GM12878 (cell line): ENCODE data around the gene EEFSEC. TPM values are rescaled to one million over a fixed set of nuclear protein-coding genes. Genes with fewer than 3 reads are reported as not detected.

Experiments used
- ATAC-seq: fragments of 200-7000 bp; cut with Tn5 transposase; 3 replicates; pipeline ENCODE4 v1.9.1; 2020; ENCODE audit warnings: mild to moderate bottlenecking, moderate library complexity
- BruUV-seq: library from RNA; stranded (reverse); fragments of 400-500 nt; replicated peaks from 2 replicates; lab custom pipeline; 2021; lab: Mats Ljungman, UMichigan
- CTCF ChIA-PET: fragments of 300-600 bp; sonication (Branson Sonifier 250); formaldehyde crosslinking; extraction: SDS; loops from one replicate; lab custom pipeline; 2021; ENCODE audit warnings: inconsistent platforms; lab: Yijun Ruan, JAX
- POLR2A ChIA-PET: fragments of 350-600 bp; formaldehyde crosslinking; extraction: SDS; loops from one replicate; lab custom pipeline; 2021; ENCODE audit warnings: inconsistent platforms; lab: Charles Lee
- RAD21 ChIA-PET: fragments of 300-600 bp; sonication (Branson Sonifier 250); formaldehyde crosslinking; loops from one replicate; lab custom pipeline; 2023; ENCODE audit warnings: antibody characterized with exemption; ENCODE audit not compliant: unreplicated experiment; lab: Charles Lee
- SMC1A ChIA-PET: fragments of 300-600 bp; sonication (Branson Sonifier 250); formaldehyde crosslinking; loops from one replicate; lab custom pipeline; 2023; ENCODE audit not compliant: unreplicated experiment, uncharacterized antibody; lab: Charles Lee
- DNase-seq: peaks from one replicate; pipeline ENCODE4 v3.0.0-alpha.2; 2011; ENCODE audit warnings: low read depth, low spot score
- FAIRE-seq: peaks from 3 replicates; lab custom pipeline; 2011; peaks lifted over from hg19 to GRCh38; lab: Jason Lieb, UNC
- H2AFZ ChIP-seq: 2 replicates; pipeline ENCODE4 v1.6.0; 2011; ENCODE audit warnings: low read depth, low read length, control low read depth; ENCODE audit not compliant: control insufficient read depth
- H3K27ac ChIP-seq: 2 replicates; pipeline ENCODE4 v1.5.1; 2011; ENCODE audit warnings: control low read depth; ENCODE audit not compliant: control insufficient read depth, insufficient read depth
- H3K27me3 ChIP-seq, 2 experiments: replicated peaks in 1 of 2; 2 replicates each; pipeline versions ENCODE4 v1.6.0 to v1.6.1; 2011; ENCODE audit warnings: low read length in 1 of 2; ENCODE audit not compliant: control insufficient read depth in 2 of 2, insufficient read depth in 2 of 2
- H3K36me3 ChIP-seq, 2 experiments: 2 replicates each; pipeline ENCODE4 v1.5.1; 2011; ENCODE audit warnings: low read length in 1 of 2; ENCODE audit not compliant: control insufficient read depth in 2 of 2, insufficient read depth in 2 of 2
- H3K4me1 ChIP-seq: 2 replicates; pipeline ENCODE4 v1.6.1; 2011; ENCODE audit warnings: mild to moderate bottlenecking, low read length, moderate library complexity, mixed read lengths; ENCODE audit not compliant: control insufficient read depth, insufficient read depth
- H3K4me2 ChIP-seq: 2 replicates; pipeline ENCODE4 v1.6.0; 2011; ENCODE audit warnings: control low read depth; ENCODE audit not compliant: control insufficient read depth, insufficient read depth
- H3K4me3 ChIP-seq: fragments of 200-600 bp; sonication (generic); 2 replicates; pipeline ENCODE4 v1.5.1; 2016
- H3K79me2 ChIP-seq: 2 replicates; pipeline ENCODE4 v1.6.0; 2011; ENCODE audit warnings: low read length; ENCODE audit not compliant: control insufficient read depth, insufficient read depth
- H3K9ac ChIP-seq: 2 replicates; pipeline ENCODE4 v1.8.0; 2011; ENCODE audit warnings: low read length, control low read depth, mixed read lengths; ENCODE audit not compliant: control insufficient read depth, insufficient read depth
- H3K9me3 ChIP-seq: replicated peaks from 3 replicates; pipeline ENCODE4 v1.5.1; 2011; ENCODE audit warnings: mild to moderate bottlenecking, low read length; ENCODE audit not compliant: control insufficient read depth, insufficient read depth
- H4K20me1 ChIP-seq: 2 replicates; pipeline ENCODE4 v1.6.0; 2011; ENCODE audit not compliant: control insufficient read depth, insufficient read depth
- BRCA1 ChIP-seq: IDR thresholded peaks from 2 replicates; pipeline ENCODE4 v1.6.1; 2011; ENCODE audit warnings: low read depth, low read length, improper control_type of control experiment
- CBFB ChIP-seq: IDR thresholded peaks from 2 replicates; pipeline ENCODE4 v1.6.1; 2016; ENCODE audit warnings: antibody characterized with exemption, low read depth
- E2F8 ChIP-seq: fragments of 450-650 bp; IDR thresholded peaks from 2 replicates; pipeline ENCODE4 v1.6.1; 2018; ENCODE audit warnings: mild to moderate bottlenecking, low read depth, moderate library complexity; ENCODE audit not compliant: partially characterized antibody
- GABPA ChIP-seq: IDR thresholded peaks from 2 replicates; pipeline ENCODE4 v1.6.1; 2014; ENCODE audit warnings: antibody characterized with exemption, low read depth, mild to moderate bottlenecking, inconsistent platforms
- IRF5 ChIP-seq: fragments of 450-650 bp; IDR thresholded peaks from 2 replicates; pipeline ENCODE4 v1.6.1; 2017; ENCODE audit warnings: borderline replicate concordance
- PAX8 ChIP-seq: fragments of 450-650 bp; IDR thresholded peaks from 2 replicates; pipeline ENCODE4 v1.6.1; 2017; ENCODE audit warnings: mild to moderate bottlenecking, moderate library complexity
- POLR2AphosphoS2 ChIP-seq: IDR thresholded peaks from 2 replicates; pipeline ENCODE4 v1.6.1; 2011; ENCODE audit warnings: low read depth, mild to moderate bottlenecking, low read length, improper control_type of control experiment, moderate library complexity
- SIN3A ChIP-seq: IDR thresholded peaks from 2 replicates; pipeline ENCODE4 v1.6.1; 2012; ENCODE audit warnings: low read depth, low read length, improper control_type of control experiment
- SP1 ChIP-seq: IDR thresholded peaks from one replicate; pipeline ENCODE4 v1.6.1; 2011; ENCODE audit warnings: low read depth, low read length
- SREBF1 ChIP-seq: IDR thresholded peaks from 2 replicates; pipeline ENCODE4 v1.6.1; 2012; ENCODE audit warnings: mild to moderate bottlenecking, low read length
- YBX1 ChIP-seq: fragments of 450-650 bp; IDR thresholded peaks from 2 replicates; pipeline ENCODE4 v1.6.1; 2016; ENCODE audit warnings: antibody characterized with exemption
- YY1 ChIP-seq: IDR thresholded peaks from 2 replicates; pipeline ENCODE4 v1.6.1; 2011; ENCODE audit warnings: low read depth, mild to moderate bottlenecking, low read length
- ZNF217 ChIP-seq: fragments of 450-650 bp; IDR thresholded peaks from 2 replicates; pipeline ENCODE4 v1.6.1; 2017; ENCODE audit warnings: antibody characterized with exemption, mild to moderate bottlenecking
- ZNF592 ChIP-seq: fragments of 450-650 bp; IDR thresholded peaks from 2 replicates; pipeline ENCODE4 v1.6.1; 2017; ENCODE audit warnings: mild to moderate bottlenecking, moderate library complexity
- WGBS: methylation state at CpG from one replicate; pipeline ENCODE4 v1.1.6; 2016; ENCODE audit warnings: low lambda C conversion rate; ENCODE audit not compliant: insufficient replicate concordance, insufficient coverage; ENCODE audit errors: missing lambda C conversion rate; 5-methylcytosine and 5-hydroxymethylcytosine counted together
- in situ Hi-C: fragments of 300-500 bp; cut with MboI; formaldehyde crosslinking; loops from 9 replicates; pipeline ENCODE4 v1.14.3; 2018; ENCODE audit warnings: mixed read lengths
- intact Hi-C: fragments of 100-400 bp; cut with micrococcal nuclease; formaldehyde crosslinking; loops from one replicate; pipeline ENCODE4 v1.14.2; 2022; ENCODE audit not compliant: unreplicated experiment
- polyA plus RNA-seq, 11 experiments: library from polyadenylated mRNA; depleted of rRNA in 4 of 11; unstranded in 6 of 11; stranded (reverse) in 5 of 11; fragments of >200 nt; fragmentation: Nextera tagmentation in 4 of 11; fragmentation: Illumina TruSeq in 1 of 11; extraction: Ambion mirVana in 4 of 11; extraction: Trizol in 1 of 11; gene quantifications; 1 replicate in 1 of 11; 2 replicates in 10 of 11; pipeline versions ENCODE4 v1.2.1 to v1.2.3, GENCODE V29; 2011 to 2016; ENCODE audit warnings: inconsistent platforms in 2 of 11, missing spikeins in 2 of 11, low read depth in 1 of 11
- total RNA-seq, 4 experiments: library from RNA; depleted of rRNA in 3 of 4; stranded (reverse); fragments of >200 nt in 3 of 4; fragmentation: Illumina TruSeq in 1 of 4; extraction: Trizol in 1 of 4; gene quantifications; 2 replicates each; pipeline versions ENCODE4 v1.2.1 to v1.2.3, GENCODE V29; 2013 to 2021

EEFSEC gene
- total and polyA plus RNA-seq, 10 of the 15 experiments (the other 5 are each of a cell fraction or from before 2014, with no cell fraction given), result 0.29 to 29.1 (median 16.1) TPM

DNA sequence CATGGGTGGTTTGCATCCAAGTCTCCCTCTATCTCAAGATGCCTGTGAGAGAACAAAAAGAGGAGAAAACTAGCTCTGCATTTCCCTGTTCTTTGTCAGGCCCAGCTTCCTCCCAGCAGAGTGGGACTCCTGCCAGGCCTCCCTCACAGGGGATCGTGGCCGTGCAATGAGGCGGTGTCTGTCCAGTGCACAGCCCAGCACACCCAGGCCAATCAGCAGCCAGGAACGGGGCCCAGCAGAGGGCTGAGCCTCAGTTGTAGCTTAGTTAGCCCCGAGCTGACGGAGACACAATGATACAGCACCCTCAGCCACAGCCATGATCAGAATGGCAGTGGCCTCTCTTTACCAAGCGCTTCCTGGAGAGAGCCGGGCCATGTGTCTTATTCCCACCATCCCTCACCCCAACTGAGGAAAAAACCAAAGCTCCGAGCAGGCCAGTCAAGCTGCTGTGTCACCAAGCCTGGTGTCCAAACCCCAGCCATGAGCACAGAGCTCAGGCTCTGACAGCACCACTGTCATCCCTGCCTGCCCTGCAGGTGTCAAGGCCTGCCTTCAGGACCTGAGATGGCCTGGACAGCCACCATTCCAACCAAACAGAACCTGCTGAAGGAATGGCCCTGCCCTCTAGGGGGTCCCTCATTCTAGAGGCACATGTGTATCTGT, 242.3 kb downstream of the EEFSEC start:
- no peaks in the 10 kb centered on the region for H3K79me2 ChIP-seq
- BruUV-seq, result no TSS peak
- intact Hi-C loops (no loop called here), in situ Hi-C loops (no loop called here)
- POLR2A ChIA-PET, result interaction anchor here (0.6 kb wide), 1 partner anchor 337 kb away, joined by 3 read pairs; no protein-coding TSS in a partner anchor
- ATAC-seq, result no peak
- SMC1A ChIA-PET, result no interaction called here
- no peak overlapping the region for H3K27ac ChIP-seq
- no peak overlapping the region for H2AFZ ChIP-seq
- H4K20me1 ChIP-seq, result no peaks in the 10 kb centered on the region
- no peaks in the 10 kb centered on the region for H3K27me3 ChIP-seq
- CTCF ChIA-PET, result interaction anchor here (1.4 kb wide), 1 partner anchor 169 kb away, joined by 3 read pairs; no protein-coding TSS in a partner anchor
- WGBS, result 96% methylated on average over 9 of the region's 9 CpGs
- H3K4me1 ChIP-seq, result no peaks in the 10 kb centered on the region
- FAIRE-seq, result no peak
- H3K9ac ChIP-seq, result no peak overlapping the region
- no peak overlapping the region for H3K4me3 ChIP-seq
- DNase-seq, result no peak
- RAD21 ChIA-PET, result no interaction called here
- H3K4me2 ChIP-seq, result no peak overlapping the region
- no peaks in the 10 kb centered on the region for H3K9me3 ChIP-seq
- no peaks in the 10 kb centered on the region for H3K36me3 ChIP-seq
- TF ChIP-seq ZNF217, result no peak
- TF ChIP-seq SREBF1, result no peak
- no peak for TF ChIP-seq YBX1
- no peak for TF ChIP-seq PAX8
- TF ChIP-seq YY1, result no peak
- TF ChIP-seq E2F8, result no peak
- no peak for TF ChIP-seq CBFB
- no peak for TF ChIP-seq IRF5
- no peak for TF ChIP-seq POLR2AphosphoS2
- no peak for TF ChIP-seq SIN3A
- TF ChIP-seq SP1, result no peak
- no peak for TF ChIP-seq ZNF592
- no peak for TF ChIP-seq BRCA1
- TF ChIP-seq GABPA, result no peak
